HG03342 (cell line): Measurements from ENCODE around the gene DMGDH.

Experiments
- ATAC-seq: cut with Tn5 transposase; IDR thresholded peaks from one replicate; pipeline ENCODE4 v1.9.1; 2021; ENCODE audit warnings: mild to moderate bottlenecking, moderate library complexity; ENCODE audit not compliant: unreplicated experiment

Gene DMGDH

GRCh38 chr5:79074641-79075040 lies 5.2 kb upstream of the DMGDH start:
- no peak for ATAC-seq

- no peak for ATAC-seq
Measured at GRCh38 chr5:79070350-79070667, 835 bp upstream of the DMGDH start.

- no peak for ATAC-seq
Measured at GRCh38 chr5:79062436-79062835, 7.0 kb downstream of the DMGDH start.

DNA sequence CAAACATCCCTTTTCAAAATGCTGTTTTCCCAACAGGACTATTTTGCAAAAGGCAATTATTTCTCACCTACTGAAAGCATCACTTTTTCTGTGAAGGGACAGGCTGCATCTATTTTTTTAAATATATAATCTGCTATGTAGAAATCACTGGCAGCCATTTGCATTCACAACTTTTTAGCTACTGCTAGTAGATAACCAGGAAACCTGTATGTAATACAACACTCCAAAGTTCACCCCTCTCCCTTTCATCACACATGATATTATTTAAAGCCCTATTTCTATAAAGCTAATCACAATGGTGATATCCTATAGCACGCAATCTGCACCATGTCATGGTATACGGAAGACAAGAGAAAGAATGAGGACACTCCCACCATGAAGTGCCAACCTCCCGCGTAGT lies 9.8 kb downstream of the DMGDH start:
- no peak for ATAC-seq

GRCh38 chr5:79056847-79057246 lies 12.6 kb downstream of the DMGDH start:
- ATAC-seq = no peak

- no peak for ATAC-seq
Measured at GRCh38 chr5:79055017-79055416, 14.5 kb downstream of the DMGDH start.

GRCh38 chr5:79053321-79053720 lies 16.2 kb downstream of the DMGDH start:
- ATAC-seq = no peak

- no peak for ATAC-seq
Measured at GRCh38 chr5:79050498-79050897, 19.0 kb downstream of the DMGDH start.

DNA sequence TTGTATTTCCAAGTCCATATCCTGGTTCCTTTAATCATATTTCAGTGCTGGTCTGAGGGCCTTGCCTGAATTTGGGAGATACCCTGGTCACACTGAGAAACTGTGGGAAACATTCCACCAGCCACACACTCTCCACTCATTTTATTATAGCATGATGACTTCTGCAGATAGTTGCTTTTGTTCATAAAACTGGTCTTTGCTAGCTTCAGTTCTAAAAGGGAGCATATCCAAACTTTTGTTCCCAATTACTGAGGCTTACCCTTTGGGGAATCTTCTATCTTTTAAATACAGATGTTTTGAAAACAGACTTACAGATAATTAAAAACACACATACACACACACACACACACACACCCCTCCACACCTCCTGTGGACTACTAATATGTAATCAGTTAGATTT lies 21.0 kb downstream of the DMGDH start:
- no peak for ATAC-seq

DNA sequence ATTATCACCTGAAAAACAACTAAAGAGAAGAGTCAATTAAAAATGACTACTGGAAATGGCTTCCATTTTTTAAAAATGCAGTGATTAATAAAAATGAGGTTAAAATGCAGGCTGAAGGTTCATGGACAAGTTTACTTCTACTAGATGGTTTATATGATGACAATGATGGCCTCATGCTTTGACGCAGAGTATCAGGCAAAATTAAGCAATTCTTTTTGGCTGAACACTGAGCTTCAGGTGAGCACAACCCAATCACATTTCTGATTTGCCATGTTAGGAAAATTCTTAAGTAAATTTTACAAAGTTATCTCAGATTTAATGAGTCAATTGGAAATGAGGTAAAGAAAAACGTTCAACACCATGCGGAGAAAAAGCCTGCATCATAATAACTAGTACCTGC lies 22.3 kb downstream of the DMGDH start:
- ATAC-seq = no peak

GRCh38 chr5:79042188-79042587 lies 27.3 kb downstream of the DMGDH start:
- no peak for ATAC-seq

- ATAC-seq = no peak
Measured at GRCh38 chr5:79036769-79037168, 32.7 kb downstream of the DMGDH start.

GRCh38 chr5:79035237-79035636 lies 34.2 kb downstream of the DMGDH start:
- no peak for ATAC-seq

GRCh38 chr5:79032782-79033181 lies 36.7 kb downstream of the DMGDH start:
- no peak for ATAC-seq

- no peak for ATAC-seq
Measured at GRCh38 chr5:79032031-79032695, 37.3 kb downstream of the DMGDH start.

DNA sequence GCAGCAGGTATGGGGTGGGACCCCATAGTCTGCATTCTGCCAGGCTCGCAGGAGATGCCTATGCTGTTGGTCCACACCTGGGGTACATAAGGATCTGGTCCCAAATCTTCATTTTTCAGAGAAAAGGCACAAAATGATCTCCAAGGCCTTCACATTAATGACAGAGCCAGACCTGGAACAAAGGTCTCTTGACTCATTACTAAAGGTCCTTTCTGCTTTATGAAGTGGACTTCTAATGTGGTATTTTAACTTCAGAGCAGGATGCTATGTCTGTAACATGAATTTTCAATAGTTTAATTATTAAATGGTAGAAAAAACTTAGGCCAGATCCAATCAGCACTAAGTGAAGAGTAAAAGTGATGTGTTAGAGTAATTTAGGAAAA lies 38.0 kb downstream of the DMGDH start:
- ATAC-seq = no peak

- no peak for ATAC-seq
Measured at GRCh38 chr5:79030663-79031484, 38.6 kb downstream of the DMGDH start.

GRCh38 chr5:79025054-79025472 lies 44.4 kb downstream of the DMGDH start:
- no peak for ATAC-seq

GRCh38 chr5:79023947-79024346 lies 45.5 kb downstream of the DMGDH start:
- no peak for ATAC-seq

- no peak for ATAC-seq
Measured at GRCh38 chr5:79023348-79023747, 46.1 kb downstream of the DMGDH start.

DNA sequence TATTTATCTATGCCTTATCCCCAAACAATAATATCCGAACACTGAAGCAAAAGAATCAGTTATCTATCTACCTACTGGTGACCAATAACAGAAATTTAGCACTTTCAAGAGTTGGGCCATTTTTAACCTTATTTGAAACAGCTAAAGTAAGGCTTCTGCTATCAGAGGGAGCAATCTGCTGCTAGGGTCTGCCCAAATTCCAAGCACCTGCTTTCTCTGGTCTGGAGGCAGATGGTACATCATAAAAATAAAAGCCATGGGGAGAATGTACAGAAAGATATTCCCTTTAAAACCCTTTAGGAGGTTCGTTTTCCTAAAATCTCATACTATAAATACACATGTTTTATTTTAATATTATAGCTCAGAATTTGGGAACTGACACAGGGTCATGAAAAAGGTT lies 46.7 kb downstream of the DMGDH start:
- ATAC-seq = no peak

- no peak for ATAC-seq
Measured at GRCh38 chr5:79021753-79022152, 47.7 kb downstream of the DMGDH start.
